Pancreas (tissue), 10 donors: ENCODE measurements around the gene CFL1. TPM values are rescaled to one million over a fixed set of nuclear protein-coding genes. Genes with fewer than 3 reads are reported as not detected.
A peak's percentile ranks its signal among the peaks of the same experiment; 100 is the strongest.

ENCODE experiments used
- ATAC-seq, 4 donors: fragments of 200-7000 bp; cut with Tn5 transposase; one replicate each; pipeline versions ENCODE4 v1.8.0 to v1.9.1; 2020; ENCODE audit warnings: mild to moderate bottlenecking in 4 of 4, moderate library complexity in 4 of 4
- DNase-seq, 6 donors: peaks; one replicate each; pipeline ENCODE4 v3.0.0-alpha.2; 2020
- FAIRE-seq: peaks from 2 replicates; lab custom pipeline; 2012; peaks lifted over from hg19 to GRCh38; lab: Jason Lieb, UNC
- H3K27ac ChIP-seq, 4 donors: fragments of 200-600 bp; sonication (generic); 1 replicate in 3 of 4; 2 replicates in 1 of 4; pipeline versions ENCODE4 v1.5.0 to v1.8.0; 2020
- H3K27me3 ChIP-seq, 4 donors: fragments of 200-600 bp; one replicate each; pipeline ENCODE4 v1.8.0; 2021
- H3K36me3 ChIP-seq, 3 donors: fragments of 200-600 bp; sonication (generic) in 1 of 3; one replicate each; pipeline versions ENCODE4 v1.5.0 to v1.8.0; 2020 to 2021
- H3K4me1 ChIP-seq, 3 donors: fragments of 200-600 bp; one replicate each; pipeline ENCODE4 v1.8.0; 2021
- H3K4me3 ChIP-seq, 4 donors: fragments of 200-600 bp; sonication (generic) in 2 of 4; one replicate each; pipeline versions ENCODE4 v1.5.0 to v1.8.0; 2020 to 2021
- H3K9me3 ChIP-seq, 4 donors: fragments of 200-600 bp; one replicate each; pipeline ENCODE4 v1.8.0; 2021
- CTCF ChIP-seq, 4 donors: fragments of 200-600 bp; sonication (generic) in 3 of 4; IDR thresholded peaks; one replicate each; pipeline versions ENCODE4 v1.5.0 to v1.8.0; 2021; ENCODE audit warnings: antibody characterized with exemption in 4 of 4
- WGBS, 2 donors: extraction: QIAGEN DNeasy Blood & Tissue Kit; methylation state at CpG; one replicate each; pipeline ENCODE4 v1.1.7; 2013; 5-methylcytosine and 5-hydroxymethylcytosine counted together
- intact Hi-C, 3 donors: fragments of 100-400 bp; cut with DNase I; formaldehyde crosslinking; loops; one replicate each; pipeline versions ENCODE4 v1.11.1 to v1.14.2; 2022
- polyA plus RNA-seq, 2 donors: library from polyadenylated mRNA; stranded (reverse); fragments of 200-250 nt; gene quantifications; one replicate each; pipeline ENCODE4 v1.2.3, GENCODE V29; 2013
- total RNA-seq, 6 donors: library from RNA; stranded (reverse); fragmentation: NEBNext Ultra II Directional in 4 of 6; extraction: Animal tissue kit (Norgen Biotek cat#: 25700) in 4 of 6; gene quantifications; one replicate each; pipeline versions ENCODE4 v1.2.1 to v1.2.4, GENCODE V29; 2021 to 2023
- donor health status: healthy with polysubstance abuse.
- donor health status: DM: no; HTN: no; CAD: no; lungs with moderate emphysema.
- donor health status: DM: no; HTN: no; CAD: no.
- donor health status: control.
- donor health status: control.
- donor health status: Bipolar disorder and iron deficiency.
- donor health status: DM: yes; HTN: yes; CAD: no.
- donor health status: DM: no; HTN: no; CAD: no.
- donor health status: DM: no; HTN: no; CAD: no.
- donor health status: DM: yes; HTN: yes; CAD: no.

Gene CFL1
- total and polyA plus RNA-seq, 8 donors, result 87.8 to 311 (median 163) TPM

- peaks cover 0 to 8% (median 7%) of the 10 kb centered on the region in 3 donors for H3K4me1 ChIP-seq
- no peak for TF ChIP-seq CTCF (IDR thresholded peaks at IDR 0.05)
- no peak overlapping the region for H3K27ac ChIP-seq
- no peaks in the 10 kb centered on the region for H3K9me3 ChIP-seq
- intact Hi-C loops, result loop anchor here in 1 of 3 donors (5.0 kb wide), 1 partner anchor 103 kb away; no protein-coding TSS in a partner anchor
- peaks cover 0 to 4% (median 0%) of the 10 kb centered on the region in 3 donors for H3K36me3 ChIP-seq
- H3K27me3 ChIP-seq, result no peaks in the 10 kb centered on the region
- FAIRE-seq (no peak), DNase-seq (peak in 1 of 6 donors; percentile 65), ATAC-seq (no peak)
- 74 to 78% methylated on average over 28 of the region's 28 CpGs for WGBS, 2 donors
- no peak overlapping the region for H3K4me3 ChIP-seq
Measured at GRCh38 chr11:65883786-65884715, 26.1 kb upstream of the CFL1 start.

GRCh38 chr11:65883058-65883761, 25.2 kb upstream of the CFL1 start:
- peaks cover 0 to 8% (median 7%) of the 10 kb centered on the region in 3 donors for H3K4me1 ChIP-seq
- no peaks in the 10 kb centered on the region for H3K9me3 ChIP-seq
- no peak overlapping the region for H3K27ac ChIP-seq
- intact Hi-C loops, result loop anchor here in 1 of 3 donors (5.0 kb wide), 1 partner anchor 104 kb away; no protein-coding TSS in a partner anchor
- H3K27me3 ChIP-seq, result no peaks in the 10 kb centered on the region
- FAIRE-seq (no peak), DNase-seq (no peak), ATAC-seq (no peak)
- peaks cover 0 to 4% (median 0%) of the 10 kb centered on the region in 3 donors for H3K36me3 ChIP-seq
- H3K4me3 ChIP-seq, result no peak overlapping the region
- no peak for TF ChIP-seq CTCF (IDR thresholded peaks at IDR 0.05)
- 91 to 92% methylated on average over 13 of the region's 13 CpGs for WGBS, 2 donors

GRCh38 chr11:65882120-65883057, 24.4 kb upstream of the CFL1 start:
- TF ChIP-seq CTCF (IDR thresholded peaks at IDR 0.05), result no peak
- Histone ChIP-seq H3K27ac (no peak overlapping the region), H3K4me1 (peaks cover 0 to 3% (median 2%) of the 10 kb centered on the region in 3 donors), H3K27me3 (no peaks in the 10 kb centered on the region), H3K36me3 (peaks cover 0 to 4% (median 0%) of the 10 kb centered on the region in 3 donors), H3K9me3 (no peaks in the 10 kb centered on the region), H3K4me3 (no peak overlapping the region)
- FAIRE-seq (no peak), ATAC-seq (no peak), DNase-seq (no peak)
- intact Hi-C loops, result loop anchor here in 1 of 3 donors (5.0 kb wide), 1 partner anchor 105 kb away; no protein-coding TSS in a partner anchor
- 88 to 94% methylated on average over 28 to 30 of the region's 30 CpGs for WGBS, 2 donors

GRCh38 chr11:65880844-65881421, 23.0 kb upstream of the CFL1 start:
- no peaks in the 10 kb centered on the region for H3K9me3 ChIP-seq
- peaks cover 0 to 4% (median 0%) of the 10 kb centered on the region in 3 donors for H3K36me3 ChIP-seq
- no peak for TF ChIP-seq CTCF (IDR thresholded peaks at IDR 0.05)
- H3K27ac ChIP-seq, result no peak overlapping the region
- ATAC-seq, result no peak
- intact Hi-C loops, result loop anchor here in 1 of 3 donors (5.0 kb wide), 1 partner anchor 106 kb away; no protein-coding TSS in a partner anchor
- no peaks in the 10 kb centered on the region for H3K27me3 ChIP-seq
- no peaks in the 10 kb centered on the region for H3K4me1 ChIP-seq
- no peak overlapping the region for H3K4me3 ChIP-seq
- 80 to 81% methylated on average over 7 of the region's 7 CpGs for WGBS, 2 donors
- no peak for FAIRE-seq
- peak in 2 of 6 donors; percentile 14 to 52 for DNase-seq
